CD4-positive, alpha-beta T cell treated with Interleukin-6 at 100 ng/mL for 8 hours (primary cell): Measurements from ENCODE around the gene IFFO2.

Source experiments
- DNase-seq: peaks from one replicate; pipeline ENCODE4 v3.0.0-alpha.2; 2020; ENCODE audit warnings: mixed read lengths, low spot score

Gene IFFO2

GRCh38 chr1:18956193-18957135 is at the start of gene IFFO2:
Gene IFFO2, minus strand, starts transcription at chr1:18956676. Its CDS starts 344 bp downstream, at chr1:18956332.
- DNase-seq = peak; percentile 97

DNA sequence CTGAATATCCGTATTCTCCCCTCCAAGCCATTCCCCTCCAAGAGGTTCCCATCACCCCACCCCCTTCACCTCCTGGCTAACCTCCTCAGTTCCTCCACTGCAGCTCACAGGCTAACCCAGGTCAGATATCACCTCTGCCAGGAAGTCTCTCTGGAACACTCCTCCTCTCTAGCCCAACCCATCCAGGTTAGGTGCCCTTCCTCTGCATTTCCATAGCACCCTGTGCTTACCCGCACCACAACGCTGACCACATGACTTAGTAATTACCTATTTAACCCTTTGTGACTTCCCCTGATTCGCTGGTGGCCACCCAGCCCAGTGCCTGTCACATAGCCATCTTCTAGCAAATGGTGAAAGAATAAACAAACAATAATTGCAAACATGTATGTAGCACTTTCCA is 49.5 kb upstream of the IFFO2 start:
- no peak for DNase-seq

- DNase-seq = no peak
Measured at GRCh38 chr1:19003371-19004290, 47.2 kb upstream of the IFFO2 start.

DNA sequence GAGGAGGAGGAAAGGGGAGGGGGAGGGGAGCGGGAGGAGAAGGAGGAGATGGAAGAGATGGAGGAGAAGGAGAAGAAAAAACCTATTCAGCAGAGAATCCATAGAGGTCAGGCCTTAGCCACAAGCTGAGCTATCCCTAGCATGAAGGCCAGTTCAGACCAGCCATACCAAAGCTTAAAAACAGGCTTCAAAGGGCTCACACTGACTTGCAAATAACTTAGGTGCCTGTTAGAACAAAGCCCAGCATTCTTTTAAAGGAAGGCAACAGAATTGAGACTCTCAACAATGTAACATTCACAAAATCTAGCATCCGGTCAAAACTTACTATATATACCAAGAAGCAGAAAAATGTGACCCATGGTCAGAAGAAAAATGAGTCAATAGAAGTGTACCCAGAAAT is 43.6 kb upstream of the IFFO2 start:
- no peak for DNase-seq

DNA sequence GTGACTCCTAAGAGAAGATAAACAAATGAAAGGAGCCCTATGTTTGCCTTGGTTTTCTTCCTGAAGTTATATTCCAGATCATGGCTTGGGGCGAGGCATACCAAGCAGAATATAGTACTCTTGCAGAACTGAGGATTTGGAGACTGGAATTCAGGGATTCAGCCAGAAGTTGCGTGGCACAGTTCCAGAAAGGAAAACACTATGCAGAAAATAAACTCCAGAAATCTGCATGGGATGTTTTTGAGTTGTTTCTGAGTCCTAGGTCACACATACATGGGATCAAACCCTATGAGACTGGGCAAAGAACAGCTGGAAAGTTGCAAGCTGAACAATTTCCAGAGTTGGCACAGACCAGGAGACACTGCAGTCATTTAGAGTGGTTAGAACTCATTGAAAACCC is 42.9 kb upstream of the IFFO2 start:
- no peak for DNase-seq

DNA sequence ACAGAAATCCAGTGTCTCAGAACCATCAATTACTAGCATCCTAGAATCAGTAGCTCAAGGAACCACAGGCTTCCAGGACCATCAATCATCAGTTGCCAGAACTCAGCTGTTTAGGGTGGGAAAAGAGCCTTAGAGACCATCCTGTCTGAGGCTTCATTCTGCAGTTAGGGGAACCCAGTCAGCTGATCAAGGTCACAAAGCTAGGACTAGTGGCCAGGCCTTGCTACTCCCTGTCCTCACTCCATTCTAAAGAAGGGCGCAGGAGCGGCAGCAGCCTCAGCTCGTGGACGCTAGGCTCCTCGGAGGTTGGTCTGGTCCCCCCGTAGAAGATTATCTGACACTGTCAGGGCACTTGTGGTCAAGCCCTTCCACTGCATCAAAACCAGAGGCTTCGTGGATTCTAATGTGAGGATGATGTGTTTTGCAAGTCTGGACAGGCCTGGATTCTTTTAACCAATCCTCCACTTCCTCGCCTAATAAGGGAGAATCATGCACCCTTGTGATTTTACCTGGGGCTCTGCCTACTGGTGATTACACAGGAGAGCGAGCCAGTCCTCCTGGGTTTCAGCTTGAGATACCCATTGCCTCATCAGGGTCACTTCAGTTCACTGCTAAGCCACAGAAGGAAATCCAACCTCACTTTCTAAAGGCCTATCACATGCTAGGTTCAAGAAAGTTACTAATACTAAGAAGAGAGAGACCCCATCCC is 41.7 kb upstream of the IFFO2 start:
- DNase-seq = no peak

DNA sequence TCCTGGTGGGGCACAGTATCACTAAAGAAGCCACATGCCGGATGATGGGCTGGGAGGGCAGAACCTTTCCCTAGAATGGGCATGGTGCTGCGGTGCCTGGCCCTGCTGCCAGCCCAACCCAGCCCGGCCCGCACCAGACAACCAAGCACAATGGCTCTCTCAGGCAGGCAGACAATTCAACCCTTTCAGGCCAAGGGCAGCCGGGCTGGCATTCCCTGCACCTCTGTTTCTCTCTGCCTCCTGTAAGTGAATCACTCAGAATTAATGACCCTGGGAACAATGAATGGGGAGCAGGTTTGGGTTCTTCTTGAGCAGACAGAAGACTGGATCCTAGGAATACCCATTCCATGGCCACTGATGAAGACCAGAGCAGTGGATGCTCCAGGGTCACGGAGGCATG is 41.0 kb upstream of the IFFO2 start:
- DNase-seq = no peak

GRCh38 chr1:18996548-18997177 is 40.2 kb upstream of the IFFO2 start:
- no peak for DNase-seq

GRCh38 chr1:18994381-18994780 is 37.9 kb upstream of the IFFO2 start:
- no peak for DNase-seq

GRCh38 chr1:18992646-18993045 is 36.2 kb upstream of the IFFO2 start:
- DNase-seq = no peak

DNA sequence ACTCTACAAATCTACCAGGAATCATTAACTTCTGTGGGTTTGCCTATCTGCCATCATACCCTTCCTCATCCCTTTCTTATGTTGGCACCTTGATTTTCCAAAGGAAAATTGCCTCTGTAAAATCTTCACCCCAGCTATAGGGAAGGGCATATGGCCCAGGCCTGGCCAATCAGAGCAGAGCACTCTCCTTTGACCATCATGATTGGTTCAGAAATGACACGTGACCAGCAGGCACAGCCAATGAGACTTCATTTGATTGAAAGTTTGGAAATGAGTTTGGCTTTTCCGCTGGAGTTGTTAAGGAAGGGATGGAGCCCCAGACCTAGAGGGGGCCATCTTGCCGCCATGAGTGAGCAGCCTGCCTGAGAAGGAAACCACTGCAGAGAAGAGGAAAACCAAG is 35.1 kb upstream of the IFFO2 start:
- DNase-seq = no peak

- DNase-seq = no peak
Measured at GRCh38 chr1:18989896-18990295, 33.4 kb upstream of the IFFO2 start.

GRCh38 chr1:18989176-18989799 is 32.8 kb upstream of the IFFO2 start:
- DNase-seq = no peak

- DNase-seq = no peak
Measured at GRCh38 chr1:18981242-18981641, 24.8 kb upstream of the IFFO2 start.

GRCh38 chr1:18978706-18979105 is 22.2 kb upstream of the IFFO2 start:
- no peak for DNase-seq

- DNase-seq = no peak
Measured at GRCh38 chr1:18977428-18977827, 21.0 kb upstream of the IFFO2 start.

DNA sequence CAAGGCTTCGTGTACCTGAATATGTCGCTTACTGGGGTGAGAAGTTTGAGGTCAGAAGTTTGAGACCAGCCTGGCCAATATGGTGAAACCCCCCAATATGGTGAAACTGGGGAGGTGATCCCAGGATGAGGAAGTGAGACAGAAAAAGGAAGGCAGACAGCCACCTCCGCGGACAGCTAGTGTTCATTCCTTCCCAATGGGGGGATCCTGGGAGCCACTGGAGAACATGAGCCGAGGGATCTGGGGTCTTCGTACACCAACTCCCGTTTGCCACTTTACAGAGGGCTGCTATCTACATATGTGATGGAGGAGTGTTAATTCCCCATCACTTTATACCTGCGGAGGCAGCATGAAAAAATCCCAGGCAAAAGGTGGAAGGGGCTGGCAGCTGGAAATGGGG is 19.6 kb upstream of the IFFO2 start:
- DNase-seq = no peak

DNA sequence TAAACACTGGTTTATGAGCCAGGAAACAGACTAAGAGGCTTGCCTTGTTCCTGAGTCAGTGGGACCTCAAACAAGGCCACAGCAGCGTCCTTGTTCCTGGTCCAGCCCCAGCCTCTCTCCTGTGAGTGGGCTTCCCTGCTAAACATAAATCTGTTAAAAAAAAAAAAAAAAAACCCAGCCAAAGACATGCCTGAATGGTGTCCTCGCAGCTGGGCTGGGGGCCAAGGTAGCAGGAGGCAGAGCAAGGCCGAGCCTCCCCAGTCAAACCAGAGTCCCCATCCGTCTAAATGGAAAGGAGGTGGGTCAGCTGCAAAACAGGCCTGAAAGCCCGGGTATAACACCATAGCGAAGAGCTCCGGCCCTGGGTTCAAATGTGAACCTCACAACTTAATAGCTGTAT is 18.1 kb upstream of the IFFO2 start:
- no peak for DNase-seq

DNA sequence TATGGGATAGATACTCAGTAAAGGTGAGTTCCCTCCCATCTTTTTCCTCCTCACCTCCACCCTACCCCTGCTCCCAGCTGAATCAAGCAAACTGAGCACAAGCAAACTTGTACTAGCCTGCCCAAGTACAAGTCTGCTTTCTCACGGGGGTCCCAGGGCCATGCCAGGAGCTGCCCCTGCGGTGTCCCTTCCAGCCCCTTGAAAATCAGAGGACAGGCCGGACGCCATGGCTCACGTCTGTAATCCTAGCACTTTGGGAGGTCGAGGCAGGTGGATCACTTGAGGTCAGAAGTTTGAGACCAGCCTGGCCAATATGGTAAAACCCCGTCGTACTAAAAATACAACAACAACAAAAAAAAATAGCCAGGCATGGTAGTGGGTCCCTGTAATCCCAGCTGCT is 17.5 kb upstream of the IFFO2 start:
- no peak for DNase-seq

GRCh38 chr1:18973446-18973955 is 17.0 kb upstream of the IFFO2 start:
- DNase-seq = no peak

DNA sequence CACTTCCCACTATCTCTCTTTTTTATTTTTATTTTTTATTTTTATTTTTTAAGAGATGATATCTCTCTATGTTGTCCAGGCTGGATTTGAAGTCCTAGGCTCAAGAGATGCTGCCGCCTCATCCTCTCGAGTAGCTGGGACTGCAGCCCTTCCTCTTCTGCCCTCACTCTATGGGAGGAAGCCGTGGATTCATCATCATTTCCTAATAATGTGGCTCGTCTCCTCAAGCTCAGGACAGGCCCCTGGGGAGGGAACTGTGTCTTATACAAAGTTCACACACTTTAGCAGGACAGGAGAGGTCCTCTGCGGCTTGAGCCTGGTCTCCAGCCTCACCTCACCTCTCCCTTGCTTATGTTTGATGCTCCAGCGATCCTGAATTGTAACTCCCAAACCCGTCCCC is 16.5 kb upstream of the IFFO2 start:
- no peak for DNase-seq
